Smooth muscle cell (in vitro differentiated cells): ENCODE results near the gene F7. TPM values are rescaled to one million over a fixed set of nuclear protein-coding genes. Genes with fewer than 3 reads are reported as not detected.

Source experiments
- DNase-seq: peaks from one replicate; lab custom pipeline; 2025; ENCODE audit not compliant: unreplicated experiment; lab: John Stamatoyannopoulos, UW
- H2AFZ ChIP-seq: fragments of 200-600 bp; sonication (generic); 2 replicates; pipeline ENCODE4 v1.6.0; 2016; ENCODE audit warnings: antibody characterized with exemption, low read depth, mild to moderate bottlenecking
- H3F3A ChIP-seq: fragments of 200-600 bp; sonication (generic); 2 replicates; pipeline ENCODE4 v1.6.0; 2017; ENCODE audit warnings: antibody characterized with exemption, low read depth
- H3K27ac ChIP-seq: fragments of 200-600 bp; sonication (generic); 2 replicates; pipeline ENCODE4 v1.5.1; 2016; ENCODE audit warnings: low read depth, mild to moderate bottlenecking
- H3K27me3 ChIP-seq: fragments of 200-600 bp; sonication (generic); 2 replicates; pipeline ENCODE4 v1.6.1; 2016; ENCODE audit warnings: low read depth, mild to moderate bottlenecking
- H3K36me3 ChIP-seq: fragments of 200-600 bp; sonication (generic); 2 replicates; pipeline ENCODE4 v1.5.1; 2016; ENCODE audit warnings: low read depth
- H3K4me1 ChIP-seq: fragments of 200-600 bp; sonication (generic); 2 replicates; pipeline ENCODE4 v1.5.1; 2016; ENCODE audit warnings: low read depth
- H3K4me2 ChIP-seq: fragments of 200-600 bp; sonication (generic); 2 replicates; pipeline ENCODE4 v1.6.0; 2016; ENCODE audit warnings: mild to moderate bottlenecking
- H3K4me3 ChIP-seq: fragments of 200-600 bp; sonication (generic); 2 replicates; pipeline ENCODE4 v1.5.1; 2016; ENCODE audit warnings: mild to moderate bottlenecking
- H3K79me2 ChIP-seq: fragments of 200-600 bp; sonication (generic); 2 replicates; pipeline ENCODE4 v1.6.0; 2016; ENCODE audit warnings: low read depth, mild to moderate bottlenecking
- H3K9ac ChIP-seq: fragments of 200-600 bp; sonication (generic); 2 replicates; pipeline ENCODE4 v1.6.0; 2016; ENCODE audit warnings: low read depth
- H3K9me3 ChIP-seq: fragments of 200-600 bp; sonication (generic); replicated peaks from 2 replicates; pipeline ENCODE4 v1.5.1; 2016; ENCODE audit warnings: low read depth
- H4K20me1 ChIP-seq: fragments of 200-600 bp; sonication (generic); 2 replicates; pipeline ENCODE4 v1.6.0; 2016; ENCODE audit warnings: low read depth
- WGBS: methylation state at CpG from one replicate; pipeline ENCODE4 v1.1.7; 2016; ENCODE audit warnings: low lambda C conversion rate; 5-methylcytosine and 5-hydroxymethylcytosine counted together
- polyA plus RNA-seq: library from polyadenylated mRNA; unstranded; fragments of >200 nt; fragmentation: Nextera tagmentation; extraction: Ambion mirVana; gene quantifications from 2 replicates; pipeline ENCODE4 v1.2.1, GENCODE V29; 2016
- total RNA-seq: library from RNA; depleted of rRNA; stranded (reverse); fragments of >200 nt; gene quantifications from 2 replicates; pipeline ENCODE4 v1.2.3, GENCODE V29; 2014
- TF ChIP-seq, protein P1 (sequence below): fragments of 200-600 bp; sonication (generic); IDR thresholded peaks from 2 replicates; pipeline ENCODE4 v1.5.1; 2017; ENCODE audit warnings: borderline replicate concordance, mild to moderate bottlenecking, antibody characterized with exemption; ENCODE audit not compliant: insufficient read depth, poor library complexity, severe bottlenecking

The F7 gene
- total and polyA plus RNA-seq, 2 experiments from 2014 or later, result 0.63 to 1.7 TPM

DNA sequence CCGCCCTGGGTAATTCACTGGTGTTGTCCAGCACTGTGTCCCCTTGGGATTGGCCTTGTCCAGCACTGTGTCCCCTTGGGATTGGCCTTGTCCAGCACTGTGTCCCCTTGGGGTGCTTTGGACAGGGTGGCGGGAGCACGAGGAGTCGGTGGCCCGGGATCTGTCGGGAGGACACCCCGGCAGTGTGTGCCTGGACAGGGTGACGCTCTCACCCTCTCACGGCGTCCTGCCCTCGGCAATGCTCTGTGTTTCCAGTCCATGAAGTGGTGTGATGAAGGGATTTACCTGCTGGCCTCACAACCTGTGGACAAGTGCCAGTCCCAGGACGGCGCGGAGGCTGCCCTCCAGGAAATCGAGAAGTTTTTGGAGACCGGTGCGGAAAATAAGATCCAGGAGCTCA, 29.9 kb upstream of the F7 start:
- Histone ChIP-seq H2AFZ (no peak overlapping the region), H3K36me3 (no peaks in the 10 kb centered on the region), H3K9ac (no peak overlapping the region), H3K79me2 (no peaks in the 10 kb centered on the region), H4K20me1 (no peaks in the 10 kb centered on the region), H3K27ac (no peak overlapping the region), H3K9me3 (no peaks in the 10 kb centered on the region), H3K4me1 (no peaks in the 10 kb centered on the region), H3F3A (no peaks in the 10 kb centered on the region), H3K27me3 (no peaks in the 10 kb centered on the region), H3K4me3 (no peak overlapping the region), H3K4me2 (no peak overlapping the region)
- TF ChIP-seq, protein P1, sequence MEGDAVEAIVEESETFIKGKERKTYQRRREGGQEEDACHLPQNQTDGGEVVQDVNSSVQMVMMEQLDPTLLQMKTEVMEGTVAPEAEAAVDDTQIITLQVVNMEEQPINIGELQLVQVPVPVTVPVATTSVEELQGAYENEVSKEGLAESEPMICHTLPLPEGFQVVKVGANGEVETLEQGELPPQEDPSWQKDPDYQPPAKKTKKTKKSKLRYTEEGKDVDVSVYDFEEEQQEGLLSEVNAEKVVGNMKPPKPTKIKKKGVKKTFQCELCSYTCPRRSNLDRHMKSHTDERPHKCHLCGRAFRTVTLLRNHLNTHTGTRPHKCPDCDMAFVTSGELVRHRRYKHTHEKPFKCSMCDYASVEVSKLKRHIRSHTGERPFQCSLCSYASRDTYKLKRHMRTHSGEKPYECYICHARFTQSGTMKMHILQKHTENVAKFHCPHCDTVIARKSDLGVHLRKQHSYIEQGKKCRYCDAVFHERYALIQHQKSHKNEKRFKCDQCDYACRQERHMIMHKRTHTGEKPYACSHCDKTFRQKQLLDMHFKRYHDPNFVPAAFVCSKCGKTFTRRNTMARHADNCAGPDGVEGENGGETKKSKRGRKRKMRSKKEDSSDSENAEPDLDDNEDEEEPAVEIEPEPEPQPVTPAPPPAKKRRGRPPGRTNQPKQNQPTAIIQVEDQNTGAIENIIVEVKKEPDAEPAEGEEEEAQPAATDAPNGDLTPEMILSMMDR, result no peak
- WGBS, result 98% methylated on average over 17 of the region's 17 CpGs
- no peak for DNase-seq

DNA sequence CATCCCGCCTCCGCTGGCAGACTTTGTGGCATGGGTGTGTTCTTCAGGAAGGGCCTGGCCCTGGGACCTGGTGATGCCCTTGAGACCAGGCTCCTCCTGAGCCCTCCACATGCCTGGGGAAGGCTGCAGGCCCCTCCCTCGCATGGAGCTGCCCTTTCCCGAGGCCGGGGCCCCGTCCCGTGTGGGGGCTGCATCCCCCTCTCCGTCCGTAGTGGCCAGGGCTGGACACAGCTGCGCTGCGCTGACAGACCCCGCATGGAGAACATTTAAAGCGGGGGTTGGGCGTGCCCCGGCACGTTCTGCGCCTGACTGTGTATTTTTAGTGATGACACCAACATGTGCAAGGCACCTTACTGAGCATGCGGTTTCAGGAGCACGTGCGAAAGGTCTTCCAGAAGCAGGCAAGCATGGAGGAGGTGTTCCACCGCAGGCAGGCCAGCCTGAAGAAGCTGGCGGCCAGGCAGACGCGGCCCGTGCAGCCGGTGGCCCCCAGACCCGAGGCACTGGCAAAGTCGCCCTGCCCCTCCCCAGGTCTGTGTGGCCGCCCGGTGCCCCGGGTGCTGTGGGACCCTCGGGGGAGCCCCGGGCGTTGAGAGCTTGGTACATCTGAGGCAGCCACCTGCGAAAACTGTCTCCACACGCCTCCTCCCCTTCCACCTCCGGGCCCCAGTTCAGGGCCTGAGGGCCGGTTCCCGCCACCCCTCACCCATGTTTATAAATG, 28.8 kb upstream of the F7 start:
- no peaks in the 10 kb centered on the region for H3K9me3 ChIP-seq
- no peak overlapping the region for H3K4me2 ChIP-seq
- H3K4me1 ChIP-seq, result no peaks in the 10 kb centered on the region
- no peak overlapping the region for H3K4me3 ChIP-seq
- no peaks in the 10 kb centered on the region for H3K79me2 ChIP-seq
- no peak overlapping the region for H2AFZ ChIP-seq
- no peak overlapping the region for H3K27ac ChIP-seq
- WGBS, result 97% methylated on average over 38 of the region's 39 CpGs
- no peaks in the 10 kb centered on the region for H3K27me3 ChIP-seq
- H4K20me1 ChIP-seq, result no peaks in the 10 kb centered on the region
- DNase-seq, result no peak
- TF ChIP-seq, protein P1, result no peak
- H3F3A ChIP-seq, result no peaks in the 10 kb centered on the region
- no peaks in the 10 kb centered on the region for H3K36me3 ChIP-seq
- H3K9ac ChIP-seq, result no peak overlapping the region

DNA sequence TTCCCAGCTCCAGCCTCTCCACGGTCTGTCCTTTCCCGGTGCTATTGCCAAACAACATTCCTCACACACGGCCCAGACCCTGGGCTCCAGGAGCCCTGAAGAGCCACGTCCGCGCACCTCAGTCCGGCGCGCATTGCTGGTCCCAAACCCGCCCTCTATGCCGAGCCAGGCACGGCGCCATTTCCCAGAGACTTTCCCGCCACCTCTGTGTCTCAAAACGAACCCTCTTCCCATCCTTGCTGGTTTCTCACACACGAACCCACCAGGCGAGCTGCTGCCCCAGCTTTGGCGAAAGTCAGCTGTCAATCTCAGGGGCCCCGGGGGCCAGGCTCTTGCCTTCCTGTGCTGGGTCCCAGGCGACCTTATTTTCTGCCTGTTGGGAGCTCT, 28.0 kb upstream of the F7 start:
- DNase-seq, result no peak

More for the DNA sequence above, 28.0 kb upstream of the F7 start:
- no peaks in the 10 kb centered on the region for H3K9me3 ChIP-seq
- no peak overlapping the region for H3K4me2 ChIP-seq
- TF ChIP-seq, protein P1, result no peak
- no peaks in the 10 kb centered on the region for H3K36me3 ChIP-seq
- no peak overlapping the region for H3K4me3 ChIP-seq
- H3K9ac ChIP-seq, result no peak overlapping the region
- no peak overlapping the region for H2AFZ ChIP-seq
- no peaks in the 10 kb centered on the region for H3K27me3 ChIP-seq
- 94% methylated on average over 20 of the region's 20 CpGs for WGBS
- no peaks in the 10 kb centered on the region for H3K4me1 ChIP-seq
- H3K27ac ChIP-seq, result no peak overlapping the region
- H4K20me1 ChIP-seq, result no peaks in the 10 kb centered on the region
- no peaks in the 10 kb centered on the region for H3K79me2 ChIP-seq
- no peaks in the 10 kb centered on the region for H3F3A ChIP-seq
